MCF 10A (cell line): ENCODE results near the gene SLC41A3. TPM values are rescaled to one million over a fixed set of nuclear protein-coding genes. Genes with fewer than 3 reads are reported as not detected.

Experiments used
- BruUV-seq: library from RNA; stranded (reverse); fragments of 400-500 nt; replicated peaks from 2 replicates; lab custom pipeline; 2021; lab: Mats Ljungman, UMichigan
- CTCF ChIA-PET: fragments of 300-600 bp; sonication (Branson Sonifier 250); formaldehyde crosslinking; extraction: SDS; loops from one replicate; lab custom pipeline; 2021; ENCODE audit warnings: antibody characterized with exemption, inconsistent platforms; lab: Yijun Ruan, JAX
- POLR2A ChIA-PET: fragments of 300-600, 350-650 bp; sonication (Branson Sonifier 250); formaldehyde crosslinking; extraction: SDS; loops from one replicate; lab custom pipeline; 2020; ENCODE audit warnings: antibody characterized with exemption, inconsistent platforms; lab: Yijun Ruan, JAX
- DNase-seq: peaks from one replicate; pipeline ENCODE4 v3.0.0-alpha.2; 2018; ENCODE audit not compliant: unreplicated experiment
- H3K27ac Mint-ChIP-seq: one replicate; pipeline ENCODE4 v1.8.0; 2022; ENCODE audit warnings: mild to moderate bottlenecking, low read depth, mixed read lengths; ENCODE audit not compliant: unreplicated experiment
- H3K27me3 Mint-ChIP-seq: one replicate; pipeline ENCODE4 v1.8.0; 2022; ENCODE audit warnings: mixed read lengths; ENCODE audit not compliant: insufficient read depth, unreplicated experiment
- H3K36me3 Mint-ChIP-seq: one replicate; pipeline ENCODE4 v1.8.0; 2022; ENCODE audit warnings: mild to moderate bottlenecking, moderate library complexity, mixed read lengths; ENCODE audit not compliant: insufficient read depth, unreplicated experiment
- H3K4me1 Mint-ChIP-seq: one replicate; pipeline ENCODE4 v1.8.0; 2022; ENCODE audit warnings: mixed read lengths; ENCODE audit not compliant: insufficient read depth, unreplicated experiment
- H3K4me3 Mint-ChIP-seq: one replicate; pipeline ENCODE4 v1.8.0; 2022; ENCODE audit warnings: mild to moderate bottlenecking, moderate library complexity, mixed read lengths; ENCODE audit not compliant: unreplicated experiment
- H3K9me3 Mint-ChIP-seq: one replicate; pipeline ENCODE4 v1.8.0; 2022; ENCODE audit warnings: mixed read lengths; ENCODE audit not compliant: unreplicated experiment
- CTCF ChIP-seq: fragments of 200-600 bp; IDR thresholded peaks from one replicate; pipeline ENCODE4 v1.8.0; 2022; ENCODE audit warnings: antibody characterized with exemption, mild to moderate bottlenecking; ENCODE audit not compliant: unreplicated experiment
- intact Hi-C: fragments of 100-400 bp; cut with micrococcal nuclease; formaldehyde crosslinking; loops from 2 replicates; pipeline ENCODE4 v1.14.1; 2022
- total RNA-seq: library from RNA; stranded (reverse); gene quantifications from 2 replicates; pipeline ENCODE4 v1.2.3, GENCODE V29; 2022

SLC41A3 gene
- total RNA-seq, 1 experiment from 2014 or later = 43.2 TPM

- H3K36me3 Mint-ChIP-seq = no peaks in the 10 kb centered on the region
- no peak overlapping the region for H3K27ac Mint-ChIP-seq
- H3K9me3 Mint-ChIP-seq = no peaks in the 10 kb centered on the region
- no peak for TF ChIP-seq CTCF
- peaks cover 4% of the 10 kb centered on the region for H3K4me1 Mint-ChIP-seq
- DNase-seq = no peak
- intact Hi-C loops = no loop called here
- no TSS peak for BruUV-seq
- POLR2A ChIA-PET = no interaction called here
- no peaks in the 10 kb centered on the region for H3K27me3 Mint-ChIP-seq
- CTCF ChIA-PET = interaction anchor here (0.7 kb wide), 1 partner anchor 16 kb away, joined by 3 read pairs; no protein-coding TSS in a partner anchor
- no peak overlapping the region for H3K4me3 Mint-ChIP-seq
These were observed 29.3 kb upstream of the SLC41A3 start for GRCh38 chr3:126113238-126113555.

- no peak overlapping the region for H3K4me3 Mint-ChIP-seq
- DNase-seq = no peak
- CTCF ChIA-PET = interaction anchor here (0.7 kb wide), 1 partner anchor 16 kb away, joined by 3 read pairs; no protein-coding TSS in a partner anchor
- no peak for TF ChIP-seq CTCF
- H3K9me3 Mint-ChIP-seq = no peaks in the 10 kb centered on the region
- H3K27ac Mint-ChIP-seq = no peak overlapping the region
- H3K27me3 Mint-ChIP-seq = no peaks in the 10 kb centered on the region
- intact Hi-C loops = no loop called here
- peaks cover 8% of the 10 kb centered on the region for H3K4me1 Mint-ChIP-seq
- POLR2A ChIA-PET = no interaction called here
- no peaks in the 10 kb centered on the region for H3K36me3 Mint-ChIP-seq
- no TSS peak for BruUV-seq
These were observed 28.8 kb upstream of the SLC41A3 start for GRCh38 chr3:126112531-126113237.

- no peaks in the 10 kb centered on the region for H3K27me3 Mint-ChIP-seq
- H3K27ac Mint-ChIP-seq = no peak overlapping the region
- no peak for DNase-seq
- H3K36me3 Mint-ChIP-seq = no peaks in the 10 kb centered on the region
- intact Hi-C loops = no loop called here
- BruUV-seq = no TSS peak
- no peak for TF ChIP-seq CTCF
- CTCF ChIA-PET = no interaction called here
- H3K9me3 Mint-ChIP-seq = no peaks in the 10 kb centered on the region
- H3K4me3 Mint-ChIP-seq = no peak overlapping the region
- POLR2A ChIA-PET = interaction anchor here (0.6 kb wide), 1 partner anchor 29 kb away, joined by 3 read pairs; no protein-coding TSS in a partner anchor
- peaks cover 8% of the 10 kb centered on the region for H3K4me1 Mint-ChIP-seq
These were observed 27.9 kb upstream of the SLC41A3 start for GRCh38 chr3:126111566-126112475.

GRCh38 chr3:126111126-126111551 lies 27.2 kb upstream of the SLC41A3 start:
- Mint-ChIP-seq H3K4me1 (peaks cover 8% of the 10 kb centered on the region), H3K27me3 (no peaks in the 10 kb centered on the region), H3K27ac (no peak overlapping the region), H3K36me3 (no peaks in the 10 kb centered on the region), H3K9me3 (no peaks in the 10 kb centered on the region), H3K4me3 (no peak overlapping the region)
- BruUV-seq = no TSS peak
- ChIA-PET CTCF (no interaction called here), POLR2A (interaction anchor here (0.6 kb wide), 1 partner anchor 29 kb away, joined by 3 read pairs; no protein-coding TSS in a partner anchor)
- intact Hi-C loops = no loop called here
- no peak for DNase-seq
- TF ChIP-seq CTCF = no peak
